Mucosa of descending colon (tissue), 3 donors: Measurements from ENCODE around the gene GPR21. TPM values are rescaled to one million over a fixed set of nuclear protein-coding genes. Genes with fewer than 3 reads are reported as not detected.

ENCODE experiments used
- ATAC-seq: fragments of 200-7000 bp; cut with Tn5 transposase; one replicate; pipeline ENCODE4 v1.9.1; 2020; ENCODE audit warnings: mild to moderate bottlenecking, moderate library complexity
- DNase-seq, 3 donors: peaks; one replicate each; pipeline ENCODE4 v3.0.0-alpha.2; 2020
- H3K36me3 ChIP-seq: fragments of 200-600 bp; one replicate; pipeline ENCODE4 v1.8.0; 2021; ENCODE audit warnings: low read depth, mild to moderate bottlenecking
- H3K4me1 ChIP-seq: fragments of 200-600 bp; one replicate; pipeline ENCODE4 v1.8.0; 2021; ENCODE audit warnings: low read depth, mild to moderate bottlenecking
- H3K4me3 ChIP-seq: fragments of 200-600 bp; one replicate; pipeline ENCODE4 v1.8.0; 2021; ENCODE audit warnings: mild to moderate bottlenecking
- H3K9me3 ChIP-seq: fragments of 200-600 bp; one replicate; pipeline ENCODE4 v1.8.0; 2021; ENCODE audit warnings: mild to moderate bottlenecking
- intact Hi-C, 2 donors: fragments of 100-400 bp; cut with DNase I in 1 of 2; cut with micrococcal nuclease in 1 of 2; formaldehyde crosslinking; loops; one replicate each; pipeline versions ENCODE4 v1.11.0 to v1.11.1; 2022; cut with DNase I, micrococcal nuclease
- total RNA-seq, 3 donors: library from RNA; stranded (reverse); fragmentation: NEBNext Ultra II Directional in 2 of 3; extraction: Animal tissue kit (Norgen Biotek cat#: 25700) in 2 of 3; gene quantifications; one replicate each; pipeline versions ENCODE4 v1.2.1 to v1.2.4, GENCODE V29; 2021 to 2023
- TF ChIP-seq, protein P1 (sequence below): fragments of 200-600 bp; IDR thresholded peaks from one replicate; pipeline ENCODE4 v1.8.0; 2022; ENCODE audit warnings: antibody characterized with exemption, mild to moderate bottlenecking
- donor health status: DM: no; HTN: no; CAD: no; lungs with moderate emphysema.
- donor health status: DM: no; HTN: no; CAD: no.
- donor health status: DM: no; HTN: yes; CAD: no.

Gene GPR21
- total RNA-seq, 3 donors from 2014 or later = 0.64 to 3.2 (median 2.6) TPM

DNA sequence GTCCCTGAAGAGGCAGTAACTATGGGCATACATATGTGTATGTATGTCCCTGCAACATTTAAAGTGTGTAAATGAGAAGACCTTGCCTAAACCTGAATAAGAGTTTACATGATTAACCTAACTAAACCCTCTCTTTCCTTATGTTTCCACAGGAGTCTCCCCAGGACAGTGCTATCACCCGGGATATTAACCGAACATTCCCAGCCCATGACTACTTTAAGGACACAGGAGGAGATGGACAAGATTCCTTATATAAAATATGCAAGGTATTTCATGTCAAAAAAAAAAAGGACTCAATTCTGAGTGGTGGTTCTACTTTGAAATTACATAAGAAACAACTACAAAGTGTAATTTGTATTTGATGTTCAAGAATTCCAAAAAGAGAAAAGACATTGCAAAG is 31.7 kb downstream of the GPR21 start:
- TF ChIP-seq, protein P1, sequence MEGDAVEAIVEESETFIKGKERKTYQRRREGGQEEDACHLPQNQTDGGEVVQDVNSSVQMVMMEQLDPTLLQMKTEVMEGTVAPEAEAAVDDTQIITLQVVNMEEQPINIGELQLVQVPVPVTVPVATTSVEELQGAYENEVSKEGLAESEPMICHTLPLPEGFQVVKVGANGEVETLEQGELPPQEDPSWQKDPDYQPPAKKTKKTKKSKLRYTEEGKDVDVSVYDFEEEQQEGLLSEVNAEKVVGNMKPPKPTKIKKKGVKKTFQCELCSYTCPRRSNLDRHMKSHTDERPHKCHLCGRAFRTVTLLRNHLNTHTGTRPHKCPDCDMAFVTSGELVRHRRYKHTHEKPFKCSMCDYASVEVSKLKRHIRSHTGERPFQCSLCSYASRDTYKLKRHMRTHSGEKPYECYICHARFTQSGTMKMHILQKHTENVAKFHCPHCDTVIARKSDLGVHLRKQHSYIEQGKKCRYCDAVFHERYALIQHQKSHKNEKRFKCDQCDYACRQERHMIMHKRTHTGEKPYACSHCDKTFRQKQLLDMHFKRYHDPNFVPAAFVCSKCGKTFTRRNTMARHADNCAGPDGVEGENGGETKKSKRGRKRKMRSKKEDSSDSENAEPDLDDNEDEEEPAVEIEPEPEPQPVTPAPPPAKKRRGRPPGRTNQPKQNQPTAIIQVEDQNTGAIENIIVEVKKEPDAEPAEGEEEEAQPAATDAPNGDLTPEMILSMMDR = no peak
- Histone ChIP-seq H3K4me3 (no peak overlapping the region), H3K4me1 (no peaks in the 10 kb centered on the region), H3K36me3 (no peaks in the 10 kb centered on the region), H3K9me3 (no peaks in the 10 kb centered on the region)
- ATAC-seq (no peak), DNase-seq (no peak)
- intact Hi-C loops = no loop called here

DNA sequence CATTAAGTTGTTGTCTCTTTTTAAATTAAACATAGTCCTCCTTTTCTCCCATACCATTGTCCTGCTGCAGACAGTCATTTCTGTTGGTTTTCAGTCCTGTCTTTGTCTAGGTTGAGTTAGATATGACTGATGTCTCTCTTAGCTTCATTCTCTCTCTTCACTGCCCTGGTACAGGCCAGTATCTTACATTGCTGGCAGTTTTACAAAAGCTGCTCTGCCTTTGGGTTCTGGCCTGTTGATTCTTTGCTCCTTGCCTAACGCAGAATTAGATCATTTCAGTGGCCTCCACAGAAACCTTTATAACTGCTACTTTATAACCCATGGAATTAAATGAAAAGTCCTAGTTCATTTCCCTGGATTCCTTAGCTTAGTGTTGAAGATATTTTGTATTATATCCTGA is 33.7 kb downstream of the GPR21 start:
- TF ChIP-seq, protein P1 = no peak
- intact Hi-C loops = no loop called here

DNA sequence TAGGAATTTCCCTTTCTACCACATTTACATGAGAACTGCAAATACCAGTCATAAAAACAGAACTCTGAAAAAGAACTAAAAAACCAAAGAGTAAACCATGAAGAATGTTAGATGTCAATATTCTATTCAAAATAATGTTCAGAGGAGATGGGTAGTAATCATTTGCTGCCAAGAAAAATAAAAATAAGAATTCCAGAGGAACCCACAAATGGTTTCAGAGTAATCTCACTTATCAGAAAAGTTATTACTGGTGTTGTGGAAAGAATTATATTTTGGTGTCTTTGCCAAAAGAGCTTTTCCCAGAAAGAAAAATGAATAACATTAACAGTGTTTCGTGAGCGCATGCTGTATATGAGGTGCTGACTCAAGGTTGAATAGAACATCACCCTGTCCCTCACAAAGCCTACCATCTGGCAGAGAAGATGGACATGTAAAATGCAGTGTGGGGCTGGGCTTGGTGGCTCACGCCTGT is 35.6 kb downstream of the GPR21 start:
- no peaks in the 10 kb centered on the region for H3K9me3 ChIP-seq
- H3K36me3 ChIP-seq = no peaks in the 10 kb centered on the region
- H3K4me3 ChIP-seq = no peak overlapping the region
- ATAC-seq (no peak), DNase-seq (no peak)
- intact Hi-C loops = no loop called here
- H3K4me1 ChIP-seq = no peaks in the 10 kb centered on the region
- TF ChIP-seq, protein P1 = no peak

More for the DNA sequence above, 33.7 kb downstream of the GPR21 start:
- no peak overlapping the region for H3K4me3 ChIP-seq
- ATAC-seq = no peak
- H3K4me1 ChIP-seq = no peaks in the 10 kb centered on the region
- no peaks in the 10 kb centered on the region for H3K9me3 ChIP-seq
- H3K36me3 ChIP-seq = no peaks in the 10 kb centered on the region
- DNase-seq = no peak

DNA sequence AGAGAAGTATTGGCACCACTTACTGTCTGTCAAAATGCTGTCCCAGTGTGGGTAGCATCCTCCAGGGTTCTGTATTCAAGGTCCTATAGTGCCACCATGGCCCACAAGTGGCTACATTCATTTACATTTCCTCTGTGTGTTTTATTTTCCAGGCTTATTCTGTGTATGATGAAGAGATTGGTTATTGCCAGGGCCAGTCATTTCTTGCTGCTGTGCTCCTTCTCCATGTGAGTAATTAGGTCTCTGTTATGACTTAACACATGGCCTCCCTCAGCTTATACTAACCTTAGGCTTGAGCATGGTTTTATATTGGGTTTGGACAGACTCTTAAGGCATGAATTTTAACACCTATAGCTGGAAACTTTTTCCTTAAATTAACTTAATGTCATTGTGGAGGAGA is 36.7 kb downstream of the GPR21 start:
- Histone ChIP-seq H3K4me1 (no peaks in the 10 kb centered on the region), H3K9me3 (no peaks in the 10 kb centered on the region), H3K36me3 (no peaks in the 10 kb centered on the region), H3K4me3 (no peak overlapping the region)
- no peak for DNase-seq
- intact Hi-C loops = no loop called here
- no peak for ATAC-seq
- TF ChIP-seq, protein P1 = no peak

DNA sequence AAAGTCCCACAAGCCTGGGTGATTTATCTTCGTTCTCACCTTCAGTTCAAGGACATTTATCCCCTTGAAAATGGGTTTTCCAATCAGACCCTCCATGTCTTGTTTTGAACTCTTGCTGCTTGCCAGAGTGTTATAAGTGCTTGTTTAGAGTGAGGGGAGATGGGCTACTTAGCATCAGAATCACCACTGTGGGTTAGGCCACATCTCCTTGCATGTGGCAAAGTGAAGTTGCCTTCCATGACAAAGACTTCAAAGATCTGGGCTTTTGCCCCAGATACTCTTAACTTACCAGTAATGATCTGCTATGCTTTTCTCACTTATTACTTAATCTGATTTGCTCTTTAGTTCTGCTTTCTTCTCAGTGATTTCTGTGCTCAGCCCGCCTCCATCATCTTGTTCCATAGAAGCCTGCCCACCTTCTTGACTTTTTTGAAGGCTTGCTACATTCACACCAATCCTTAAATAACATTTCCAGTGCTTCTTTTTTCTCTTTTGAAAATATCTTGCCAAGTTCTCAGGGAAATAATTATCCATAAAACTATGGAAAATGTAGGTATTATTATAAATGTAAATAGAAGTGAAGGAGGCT is 39.0 kb downstream of the GPR21 start:
- no peak overlapping the region for H3K4me3 ChIP-seq
- no peaks in the 10 kb centered on the region for H3K4me1 ChIP-seq
- no peaks in the 10 kb centered on the region for H3K36me3 ChIP-seq
- DNase-seq (no peak), ATAC-seq (no peak)
- no peaks in the 10 kb centered on the region for H3K9me3 ChIP-seq
- TF ChIP-seq, protein P1 = no peak
- intact Hi-C loops = no loop called here

DNA sequence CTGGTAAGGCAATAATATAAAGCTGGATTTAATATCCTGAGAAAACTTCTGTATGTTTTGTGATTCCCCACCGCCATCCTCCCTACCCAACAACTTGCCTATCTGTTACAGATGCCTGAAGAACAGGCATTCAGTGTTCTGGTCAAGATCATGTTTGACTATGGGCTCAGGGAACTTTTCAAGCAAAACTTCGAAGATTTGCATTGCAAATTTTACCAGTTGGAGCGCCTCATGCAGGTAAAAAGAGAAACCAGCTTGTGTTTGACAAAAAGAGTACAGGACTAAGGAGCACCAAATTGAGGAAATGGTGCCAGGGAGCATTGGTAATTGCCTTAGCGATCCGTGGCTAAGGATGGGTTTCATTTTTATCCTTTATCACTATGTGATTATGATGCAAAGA is 40.0 kb downstream of the GPR21 start:
- Histone ChIP-seq H3K36me3 (no peaks in the 10 kb centered on the region), H3K9me3 (no peaks in the 10 kb centered on the region), H3K4me3 (no peak overlapping the region), H3K4me1 (no peaks in the 10 kb centered on the region)
- ATAC-seq = no peak
- DNase-seq = no peak
- intact Hi-C loops = no loop called here
- TF ChIP-seq, protein P1 = no peak
